Fibroblast of lung (primary cell): ENCODE measurements around the gene ZBTB26.

ENCODE experiments used
- EZH2 ChIP-seq: IDR thresholded peaks from 2 replicates; pipeline ENCODE4 v1.5.1; 2012; ENCODE audit warnings: low read length, control low read depth, mild to moderate bottlenecking; ENCODE audit errors: missing control alignments
- TF ChIP-seq, protein P1 (sequence below), 2 donors: IDR thresholded peaks in 1 of 2; conservative IDR thresholded peaks in 1 of 2; 1 replicate in 1 of 2; 2 replicates in 1 of 2; pipeline ENCODE4 v1.5.1; 2011 to 2012; ENCODE audit warnings: low read length in 2 of 2, control low read depth in 1 of 2, inconsistent platforms in 1 of 2, low read depth in 1 of 2, mild to moderate bottlenecking in 1 of 2

DNA sequence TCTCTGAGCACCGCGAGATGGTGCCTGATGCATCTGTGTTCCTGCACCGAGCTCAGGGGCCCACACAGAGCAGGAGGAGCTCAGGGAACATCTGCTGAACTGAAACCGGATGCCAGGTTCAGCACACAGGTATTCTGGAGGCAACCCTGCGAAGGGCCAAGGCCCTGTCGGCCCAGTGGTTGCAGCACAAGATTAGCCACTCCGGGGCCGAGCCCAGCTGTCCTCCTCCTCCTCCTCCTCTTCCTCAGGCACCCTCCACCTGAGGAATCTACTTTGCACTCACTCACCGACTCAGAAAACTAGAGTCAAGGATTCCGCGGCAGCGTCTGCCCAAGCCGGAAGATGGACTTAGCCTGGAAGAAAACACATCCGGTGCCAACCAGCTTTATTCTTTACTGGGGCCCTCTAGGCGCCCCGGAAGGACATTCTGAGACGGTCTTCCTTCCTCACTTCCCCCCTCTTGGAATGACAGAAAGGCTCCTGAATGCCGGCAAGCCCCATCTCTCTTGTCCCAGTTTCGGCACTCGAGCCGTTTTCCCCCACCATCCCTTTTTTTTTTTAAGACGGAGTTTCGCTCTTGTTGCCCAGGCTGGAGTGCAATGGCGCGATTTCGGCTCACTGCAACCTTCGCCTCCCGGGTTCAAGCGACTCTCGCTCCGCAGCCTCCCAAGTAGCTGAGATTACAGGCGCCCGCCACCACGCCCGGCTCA, 18.2 kb downstream of the ZBTB26 start, which contains the start of gene ZBTB6:
- TF ChIP-seq, protein P1, sequence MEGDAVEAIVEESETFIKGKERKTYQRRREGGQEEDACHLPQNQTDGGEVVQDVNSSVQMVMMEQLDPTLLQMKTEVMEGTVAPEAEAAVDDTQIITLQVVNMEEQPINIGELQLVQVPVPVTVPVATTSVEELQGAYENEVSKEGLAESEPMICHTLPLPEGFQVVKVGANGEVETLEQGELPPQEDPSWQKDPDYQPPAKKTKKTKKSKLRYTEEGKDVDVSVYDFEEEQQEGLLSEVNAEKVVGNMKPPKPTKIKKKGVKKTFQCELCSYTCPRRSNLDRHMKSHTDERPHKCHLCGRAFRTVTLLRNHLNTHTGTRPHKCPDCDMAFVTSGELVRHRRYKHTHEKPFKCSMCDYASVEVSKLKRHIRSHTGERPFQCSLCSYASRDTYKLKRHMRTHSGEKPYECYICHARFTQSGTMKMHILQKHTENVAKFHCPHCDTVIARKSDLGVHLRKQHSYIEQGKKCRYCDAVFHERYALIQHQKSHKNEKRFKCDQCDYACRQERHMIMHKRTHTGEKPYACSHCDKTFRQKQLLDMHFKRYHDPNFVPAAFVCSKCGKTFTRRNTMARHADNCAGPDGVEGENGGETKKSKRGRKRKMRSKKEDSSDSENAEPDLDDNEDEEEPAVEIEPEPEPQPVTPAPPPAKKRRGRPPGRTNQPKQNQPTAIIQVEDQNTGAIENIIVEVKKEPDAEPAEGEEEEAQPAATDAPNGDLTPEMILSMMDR (conservative IDR thresholded peaks at IDR 0.05 in 1 of 2, IDR thresholded peaks at IDR 0.05 in 1 of 2; ENCODE audit: low read depth in 1 of 2, low read length in 2 of 2) = no peak
- TF ChIP-seq EZH2 = no peak
